Right atrium auricular region (tissue), 2 donors: ENCODE results near the gene ZNF12. TPM values are rescaled to one million over a fixed set of nuclear protein-coding genes. Genes with fewer than 3 reads are reported as not detected.
A peak's percentile ranks its signal among the peaks of the same experiment; 100 is the strongest.
"Not testable (repeated sequence)": the region's sequence is repeated elsewhere in the genome, so short reads cannot be mapped to it uniquely, and the experiment has no call there.

Experiments used
- DNase-seq: peaks from one replicate; pipeline ENCODE4 v3.0.0-alpha.2; 2019; ENCODE audit warnings: low spot score
- H3K27ac ChIP-seq, 2 donors: fragments of 200-600 bp; sonication (generic); 1 replicate in 1 of 2; 2 replicates in 1 of 2; pipeline ENCODE4 v1.5.1; 2016 to 2019
- H3K27me3 ChIP-seq, 2 donors: fragments of 200-600 bp; sonication (generic); one replicate each; pipeline versions ENCODE4 v1.5.1 to v1.6.0; 2017 to 2019
- H3K36me3 ChIP-seq: fragments of 200-600 bp; sonication (generic); one replicate; pipeline ENCODE4 v1.5.1; 2016
- H3K4me1 ChIP-seq, 2 donors: fragments of 200-600 bp; sonication (generic); one replicate each; pipeline versions ENCODE4 v1.5.1 to v1.6.0; 2017 to 2019
- H3K4me3 ChIP-seq, 2 donors: fragments of 200-600 bp; sonication (generic); 1 replicate in 1 of 2; 2 replicates in 1 of 2; pipeline ENCODE4 v1.5.1; 2017 to 2019; ENCODE audit warnings: mild to moderate bottlenecking in 1 of 2, moderate library complexity in 1 of 2
- H3K9me3 ChIP-seq, 2 donors: fragments of 200-600 bp; sonication (generic); one replicate each; pipeline ENCODE4 v1.5.1; 2019
- total RNA-seq, 2 donors: library from RNA; depleted of rRNA; stranded (reverse); fragments of >200 nt; gene quantifications; one replicate each; pipeline ENCODE4 v1.1.0, GENCODE V29; 2016
- TF ChIP-seq, protein P1 (sequence below), 2 donors: fragments of 200-600 bp; sonication (generic); IDR thresholded peaks; one replicate each; pipeline ENCODE4 v1.5.1; 2019; ENCODE audit warnings: antibody characterized with exemption in 2 of 2

ZNF12 gene
- 10 to 100 TPM; 13.9 to 14.2 TPM for total RNA-seq

DNA sequence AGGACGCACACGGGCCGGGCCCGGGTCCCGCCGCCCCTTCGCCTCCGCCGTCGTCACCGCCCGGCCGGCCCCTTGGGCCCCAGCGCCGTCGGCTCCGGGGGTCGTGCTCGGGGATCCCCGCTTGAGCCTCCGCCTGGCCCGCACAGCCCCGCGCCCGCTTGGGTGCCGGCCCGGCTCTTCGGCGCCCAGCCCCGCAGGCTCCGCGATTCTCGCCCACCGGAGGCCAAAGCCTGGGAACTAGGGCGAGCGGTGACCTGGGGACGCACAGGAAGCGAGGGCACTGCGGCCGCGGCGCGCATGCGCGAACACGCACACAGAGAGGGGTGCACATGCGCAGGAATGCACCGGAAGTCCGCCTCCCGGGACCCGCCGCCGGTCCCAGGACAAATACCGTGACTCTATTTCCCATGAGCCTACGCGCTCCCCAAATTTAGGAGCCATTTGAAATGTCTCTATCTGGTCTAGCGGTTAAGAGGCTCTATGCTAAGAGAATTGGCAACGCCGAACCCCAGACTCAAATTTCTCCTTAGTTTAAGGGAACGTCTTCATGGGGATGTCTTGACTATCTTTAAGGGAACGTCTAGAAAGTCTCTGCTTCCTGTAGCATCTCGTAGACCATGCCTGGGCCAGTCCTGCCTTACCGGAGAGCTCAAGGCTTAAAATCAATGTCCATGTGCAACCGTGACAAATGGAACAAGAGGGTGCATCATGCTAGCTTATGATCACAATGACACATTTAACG, at the start of gene ZNF12:
Gene ZNF12, minus strand, starts transcription at position 282 of the 742 bp plus-strand sequence. CDS start 1,774 bp downstream, outside the sequence.
- DNase-seq, result peak; percentile 98
- peak within 1 kb of the TSS; percentile 88 to 94 for H3K27ac ChIP-seq
- H3K27me3 ChIP-seq, result no peaks in the 10 kb centered on the region
- H3K9me3 ChIP-seq, result no peaks in the 10 kb centered on the region
- peak within 1 kb of the TSS; percentile 86 to 95 for H3K4me3 ChIP-seq
- TF ChIP-seq, protein P1, sequence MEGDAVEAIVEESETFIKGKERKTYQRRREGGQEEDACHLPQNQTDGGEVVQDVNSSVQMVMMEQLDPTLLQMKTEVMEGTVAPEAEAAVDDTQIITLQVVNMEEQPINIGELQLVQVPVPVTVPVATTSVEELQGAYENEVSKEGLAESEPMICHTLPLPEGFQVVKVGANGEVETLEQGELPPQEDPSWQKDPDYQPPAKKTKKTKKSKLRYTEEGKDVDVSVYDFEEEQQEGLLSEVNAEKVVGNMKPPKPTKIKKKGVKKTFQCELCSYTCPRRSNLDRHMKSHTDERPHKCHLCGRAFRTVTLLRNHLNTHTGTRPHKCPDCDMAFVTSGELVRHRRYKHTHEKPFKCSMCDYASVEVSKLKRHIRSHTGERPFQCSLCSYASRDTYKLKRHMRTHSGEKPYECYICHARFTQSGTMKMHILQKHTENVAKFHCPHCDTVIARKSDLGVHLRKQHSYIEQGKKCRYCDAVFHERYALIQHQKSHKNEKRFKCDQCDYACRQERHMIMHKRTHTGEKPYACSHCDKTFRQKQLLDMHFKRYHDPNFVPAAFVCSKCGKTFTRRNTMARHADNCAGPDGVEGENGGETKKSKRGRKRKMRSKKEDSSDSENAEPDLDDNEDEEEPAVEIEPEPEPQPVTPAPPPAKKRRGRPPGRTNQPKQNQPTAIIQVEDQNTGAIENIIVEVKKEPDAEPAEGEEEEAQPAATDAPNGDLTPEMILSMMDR (IDR thresholded peaks at IDR 0.05), result no peak
- H3K36me3 ChIP-seq, result peaks cover 12% of the 10 kb centered on the region
- H3K4me1 ChIP-seq, result peaks cover 0 to 28% of the 10 kb centered on the region in 2 donors

DNA sequence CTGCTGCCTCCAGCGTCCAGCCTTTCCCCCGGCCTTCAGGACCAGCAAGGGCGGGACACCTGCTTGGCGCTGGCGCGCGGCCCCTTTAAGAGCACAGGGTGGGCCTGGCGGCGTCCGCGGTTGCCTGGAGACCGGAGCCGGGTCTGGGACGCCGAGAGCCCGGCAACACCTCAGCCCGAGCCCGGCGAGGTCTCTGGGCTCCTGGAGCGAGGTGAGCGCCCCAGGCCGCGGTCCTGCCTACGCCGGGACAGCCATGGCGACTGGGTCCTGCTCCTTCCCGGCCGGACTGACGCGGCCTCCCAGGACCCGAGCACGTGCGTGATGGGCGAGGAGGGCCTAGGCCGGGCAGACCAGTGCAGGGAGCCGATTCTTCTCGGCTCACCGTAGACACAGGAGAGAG, 47.2 kb upstream of the ZNF12 start, which contains the start of gene RSPH10B2:
Gene RSPH10B2, plus strand, starts transcription at position 140 of the 400 bp plus-strand sequence. CDS start 3,575 bp downstream, outside the sequence.
- not testable (repeated sequence) for DNase-seq, H3K4me1 ChIP-seq, H3K36me3 ChIP-seq, H3K27ac ChIP-seq, H3K27me3 ChIP-seq, H3K9me3 ChIP-seq, H3K4me3 ChIP-seq

DNA sequence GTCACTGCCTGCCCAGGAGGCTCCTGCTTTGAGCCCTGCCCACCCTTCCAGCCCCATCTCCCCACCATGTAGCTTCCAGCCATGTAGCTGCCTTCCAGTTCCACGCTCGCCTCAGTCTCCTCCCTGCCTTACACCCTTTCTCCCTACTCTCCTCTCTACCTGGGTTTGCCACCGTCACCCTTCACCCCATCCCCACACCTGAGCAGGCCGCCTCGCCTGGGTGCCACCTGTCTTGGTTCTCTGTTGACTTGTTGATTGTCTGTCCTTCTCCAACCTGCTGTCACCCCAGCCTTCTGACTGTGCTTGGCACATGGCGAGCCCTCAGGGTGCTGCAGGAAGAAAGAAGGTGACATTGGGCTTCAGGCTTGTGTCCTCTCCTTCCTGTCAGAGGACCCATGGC, 43.4 kb upstream of the ZNF12 start:
- not testable (repeated sequence) for H3K4me1 ChIP-seq, H3K4me3 ChIP-seq

DNA sequence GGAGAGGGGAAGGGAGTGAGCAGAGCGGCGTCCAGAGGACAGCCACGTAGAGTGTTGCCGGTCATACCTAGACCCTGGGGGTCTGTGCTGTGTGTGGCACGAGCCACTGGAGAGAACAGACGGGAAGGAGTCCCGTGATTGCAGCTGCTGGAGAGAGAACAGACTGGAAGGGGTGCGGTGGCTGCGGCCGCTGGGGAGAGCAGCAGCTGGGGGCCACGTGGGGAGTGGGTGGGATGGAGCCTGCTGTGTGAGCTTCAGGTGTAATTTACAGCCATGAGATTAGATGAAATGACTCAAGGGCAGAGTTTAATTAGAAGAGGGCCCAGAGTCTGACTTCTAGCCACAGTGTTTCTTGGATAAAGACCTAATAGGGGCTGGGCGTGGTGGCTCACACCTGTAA, 42.6 kb upstream of the ZNF12 start:
- not testable (repeated sequence) for H3K9me3 ChIP-seq, DNase-seq, H3K36me3 ChIP-seq, H3K27ac ChIP-seq, H3K27me3 ChIP-seq, H3K4me3 ChIP-seq, H3K4me1 ChIP-seq

More for the DNA sequence above, 43.4 kb upstream of the ZNF12 start:
- not testable (repeated sequence) for H3K27me3 ChIP-seq, H3K9me3 ChIP-seq, DNase-seq, H3K27ac ChIP-seq, H3K36me3 ChIP-seq

DNA sequence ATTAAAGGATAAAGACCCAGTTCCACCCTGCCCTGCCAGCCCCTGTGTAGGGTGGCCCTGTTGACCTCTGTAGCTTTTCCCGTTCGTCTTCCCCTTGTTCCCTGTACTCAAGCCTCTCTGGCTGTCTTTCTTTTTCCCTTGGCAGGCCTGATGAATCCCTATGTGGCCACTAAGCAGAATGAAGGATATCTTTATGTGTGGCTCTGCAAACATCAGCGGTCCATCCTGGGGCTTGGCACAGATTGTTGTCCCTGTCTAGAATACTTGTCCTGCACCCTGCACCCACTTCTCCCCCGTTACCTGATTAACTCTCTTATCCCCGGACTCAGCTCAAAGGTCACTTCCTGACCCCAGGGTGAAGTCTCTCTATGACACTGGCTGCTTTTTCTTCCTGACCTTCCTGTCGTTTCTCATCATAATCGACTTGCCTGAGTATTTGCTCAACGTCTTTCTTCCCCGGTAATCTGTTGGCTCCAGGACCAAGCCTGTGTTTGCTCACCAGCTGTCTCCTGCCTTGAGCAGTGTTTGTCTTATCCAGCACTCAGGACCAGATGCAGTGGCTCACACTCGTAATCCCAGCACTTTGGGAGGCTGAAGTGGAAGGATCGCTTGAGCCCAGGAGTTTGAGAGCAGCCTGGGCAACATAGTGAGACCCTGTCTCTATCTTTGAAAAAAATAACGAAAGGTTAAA, 37.8 kb upstream of the ZNF12 start:
- not testable (repeated sequence) for H3K4me1 ChIP-seq, DNase-seq, H3K9me3 ChIP-seq, H3K27me3 ChIP-seq, H3K36me3 ChIP-seq, H3K4me3 ChIP-seq, H3K27ac ChIP-seq

DNA sequence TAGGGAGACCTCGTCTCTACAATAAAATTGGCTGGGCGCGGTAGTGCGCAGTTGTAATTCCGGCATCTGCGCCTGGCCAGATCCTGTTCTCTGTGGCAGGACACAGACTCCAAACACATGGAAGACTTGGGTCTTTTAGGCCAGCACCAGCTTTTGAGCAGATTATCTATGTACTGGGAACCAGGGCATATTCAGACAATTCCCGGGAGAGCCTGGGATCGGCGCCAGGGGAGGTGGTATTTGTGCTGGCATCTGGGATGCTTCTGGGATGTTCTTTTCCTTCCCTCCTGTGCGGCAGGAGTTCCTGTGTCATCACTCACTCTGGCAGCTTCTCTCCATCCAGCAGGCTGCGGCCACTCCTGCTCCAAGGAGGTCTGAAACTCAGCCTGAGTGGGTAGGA, 31.7 kb upstream of the ZNF12 start:
- DNase-seq, H3K4me1 ChIP-seq, H3K4me3 ChIP-seq, H3K9me3 ChIP-seq, H3K27me3 ChIP-seq, H3K27ac ChIP-seq: not testable (repeated sequence)
- H3K36me3 ChIP-seq, result peaks cover 42% of the 10 kb centered on the region

DNA sequence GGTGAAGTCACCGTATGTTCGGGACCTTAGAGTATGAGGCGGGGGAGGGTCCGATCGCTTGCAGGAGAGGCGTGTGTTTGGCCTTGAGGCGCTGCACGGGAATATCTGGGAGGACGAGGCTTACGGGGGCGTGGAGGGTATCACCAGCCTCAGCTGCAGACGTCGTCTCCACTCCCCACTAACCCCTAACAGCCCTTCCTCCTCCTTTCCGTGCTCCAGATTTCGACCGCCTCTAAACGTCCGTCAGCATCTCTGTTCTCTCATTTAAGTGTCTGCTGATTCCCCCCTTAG, 23.5 kb upstream of the ZNF12 start:
- peak overlapping the region; percentile 89 to 91 for H3K27ac ChIP-seq
- no peaks in the 10 kb centered on the region for H3K27me3 ChIP-seq
- DNase-seq, result no peak
- H3K9me3 ChIP-seq, result no peaks in the 10 kb centered on the region
- peaks cover 26% of the 10 kb centered on the region for H3K36me3 ChIP-seq
- peak overlapping the region; percentile 60 to 97 for H3K4me3 ChIP-seq
- H3K4me1 ChIP-seq, result peaks cover 0 to 12% of the 10 kb centered on the region in 2 donors
- TF ChIP-seq, protein P1 (IDR thresholded peaks at IDR 0.05), result no peak

DNA sequence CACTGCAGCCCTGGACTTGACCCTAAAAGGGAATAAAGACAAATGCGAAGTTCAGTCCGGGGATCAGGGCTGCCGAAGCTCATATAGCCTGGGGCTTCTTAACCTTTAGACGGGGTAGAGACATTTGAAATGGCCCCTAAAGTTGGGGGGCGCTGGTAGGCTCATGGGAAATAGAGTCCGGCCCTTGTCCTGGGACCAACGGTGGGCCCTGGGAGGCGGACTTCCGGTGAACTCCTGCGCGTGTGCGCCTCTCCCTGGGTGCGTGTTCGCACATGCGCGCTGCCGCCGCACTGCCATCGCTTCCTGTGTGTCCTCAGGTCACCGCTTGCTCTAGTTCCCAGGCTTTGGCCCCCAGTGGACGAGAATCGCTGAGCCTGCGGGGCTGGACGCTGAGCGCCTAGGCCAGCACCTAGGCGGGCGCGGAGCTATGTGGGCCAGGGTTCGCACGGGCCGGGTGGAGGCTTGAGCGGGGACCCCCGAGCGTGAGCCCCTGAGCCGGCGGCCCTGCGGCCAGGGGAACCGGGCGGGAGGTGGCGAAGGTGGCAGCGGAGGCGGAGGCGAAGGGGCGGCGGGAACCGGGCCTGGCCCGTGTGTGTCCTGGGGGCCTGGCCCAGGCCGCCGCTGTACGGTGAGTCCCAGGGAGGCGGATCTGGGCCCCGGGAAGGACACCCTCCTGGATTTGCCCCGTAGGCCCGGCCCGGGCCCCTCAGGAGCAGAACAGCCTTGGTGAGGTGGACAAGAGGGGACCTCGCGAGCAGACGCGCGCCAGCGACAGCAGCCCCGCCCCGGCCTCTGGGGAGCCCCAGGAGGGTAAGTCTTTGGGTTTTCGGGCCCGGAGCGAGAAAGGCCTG, 23.0 kb upstream of the ZNF12 start:
- DNase-seq, result peak; percentile 94
- no peaks in the 10 kb centered on the region for H3K27me3 ChIP-seq
- peaks cover 20% of the 10 kb centered on the region for H3K36me3 ChIP-seq
- H3K9me3 ChIP-seq, result no peaks in the 10 kb centered on the region
- peaks cover 0 to 12% of the 10 kb centered on the region in 2 donors for H3K4me1 ChIP-seq
- TF ChIP-seq, protein P1 (IDR thresholded peaks at IDR 0.05), result peak in 1 of 2 donors; percentile 37
- peak overlapping the region; percentile 60 to 97 for H3K4me3 ChIP-seq
- H3K27ac ChIP-seq, result peak overlapping the region; percentile 89 to 91

DNA sequence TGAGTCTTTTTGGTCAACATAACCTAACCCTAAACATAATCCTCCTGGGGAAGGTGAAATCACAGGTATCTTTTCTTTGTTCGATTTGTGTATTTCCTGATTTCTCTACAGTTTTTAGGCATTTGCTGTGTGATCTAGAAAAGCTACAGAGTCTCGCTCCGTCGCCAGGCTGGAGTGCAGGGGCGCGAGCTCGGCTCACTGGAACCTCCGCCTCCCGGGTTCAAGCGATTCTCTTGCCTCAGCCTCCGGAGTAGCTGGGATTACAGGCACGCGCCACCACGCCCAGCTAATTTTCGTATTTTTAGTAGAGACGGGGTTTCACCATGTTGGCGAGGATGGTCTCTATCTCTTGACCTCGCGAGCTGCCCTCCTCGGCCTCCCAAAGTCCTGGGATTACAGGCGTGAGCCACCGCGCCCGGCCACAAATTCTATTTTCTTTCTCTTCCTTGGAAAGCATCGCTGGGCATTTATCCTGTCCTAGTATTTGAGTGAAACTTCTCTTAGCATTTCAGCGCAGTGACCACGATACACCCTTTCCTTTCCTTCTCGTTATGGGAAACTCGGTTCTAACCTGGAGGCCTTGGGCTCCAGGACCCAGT, 22.2 kb upstream of the ZNF12 start:
- DNase-seq, H3K27me3 ChIP-seq, H3K9me3 ChIP-seq: not testable (repeated sequence)
- peaks cover 19% of the 10 kb centered on the region for H3K36me3 ChIP-seq
- peaks cover 0 to 12% of the 10 kb centered on the region in 2 donors for H3K4me1 ChIP-seq
- peak overlapping the region; percentile 60 to 97 for H3K4me3 ChIP-seq
- H3K27ac ChIP-seq, result peak overlapping the region; percentile 89 to 91
